Natural killer cell (primary cell): ENCODE data around the gene PARD3B. TPM values are rescaled to one million over a fixed set of nuclear protein-coding genes. Genes with fewer than 3 reads are reported as not detected.

Experiments used
- ATAC-seq, 3 donors: fragments of 150-1000 bp in 2 of 3; fragments of 200-7000 bp in 1 of 3; cut with Tn5 transposase; 1 replicate in 1 of 3; 2 replicates in 2 of 3; pipeline ENCODE4 v1.10.0; 2021; ENCODE audit warnings: mild to moderate bottlenecking in 2 of 3, moderate library complexity in 2 of 3
- DNase-seq, 2 donors: peaks; one replicate each; pipeline versions ENCODE4 v3.0.0 to v3.0.0-alpha.2; 2013 to 2021; ENCODE audit warnings: mixed read lengths in 1 of 2
- H3K27ac ChIP-seq: one replicate; pipeline ENCODE4 v1.5.1; 2013; ENCODE audit warnings: mild to moderate bottlenecking, low read length
- H3K27me3 ChIP-seq: one replicate; pipeline ENCODE4 v1.6.1; 2013; ENCODE audit warnings: low read length; ENCODE audit not compliant: control insufficient read depth, insufficient read depth
- H3K36me3 ChIP-seq: one replicate; pipeline ENCODE4 v1.6.1; 2013; ENCODE audit warnings: low read length; ENCODE audit not compliant: control insufficient read depth, insufficient read depth
- H3K4me1 ChIP-seq: one replicate; pipeline ENCODE4 v1.6.1; 2013; ENCODE audit warnings: low read length; ENCODE audit not compliant: control insufficient read depth, insufficient read depth
- H3K4me3 ChIP-seq: one replicate; pipeline ENCODE4 v1.5.1; 2013; ENCODE audit warnings: low read length
- H3K9me3 ChIP-seq: one replicate; pipeline ENCODE4 v1.6.1; 2013; ENCODE audit warnings: low read length; ENCODE audit not compliant: control insufficient read depth, insufficient read depth
- H3K27ac Mint-ChIP-seq, 2 donors: one replicate each; pipeline ENCODE4 v1.8.0; 2022; ENCODE audit warnings: mild to moderate bottlenecking in 2 of 2, mixed read lengths in 2 of 2, moderate library complexity in 1 of 2
- H3K27me3 Mint-ChIP-seq, 2 donors: one replicate each; pipeline ENCODE4 v1.8.0; 2022; ENCODE audit warnings: low read depth in 2 of 2, mixed read lengths in 2 of 2
- H3K36me3 Mint-ChIP-seq: one replicate; pipeline ENCODE4 v1.8.0; 2022; ENCODE audit warnings: mixed read lengths
- H3K4me1 Mint-ChIP-seq, 2 donors: one replicate each; pipeline ENCODE4 v1.8.0; 2022; ENCODE audit warnings: mixed read lengths in 2 of 2
- H3K4me3 Mint-ChIP-seq: one replicate; pipeline ENCODE4 v1.8.0; 2022; ENCODE audit warnings: mild to moderate bottlenecking, moderate library complexity, mixed read lengths
- H3K9me3 Mint-ChIP-seq, 2 donors: one replicate each; pipeline ENCODE4 v1.8.0; 2022; ENCODE audit warnings: mixed read lengths in 2 of 2
- whole genome bisulfite sequencing: methylation state at CpG from one replicate; pipeline ENCODE4 v1.1.7; 2013; ENCODE audit warnings: missing lambda C conversion rate; ENCODE audit not compliant: insufficient coverage; 5-methylcytosine and 5-hydroxymethylcytosine counted together
- intact Hi-C: fragments of 100-400 bp; cut with micrococcal nuclease; formaldehyde crosslinking; loops from one replicate; pipeline ENCODE4 v1.14.2; 2022
- total RNA-seq, 4 donors: library from RNA; stranded (reverse); fragments of 120-200 nt in 1 of 4; gene quantifications; one replicate each; pipeline versions ENCODE4 v1.2.3 to v1.2.4, GENCODE V29; 2013 to 2022
- TF ChIP-seq, protein P1 (sequence below): fragments of 200-600 bp; IDR thresholded peaks from one replicate; pipeline ENCODE4 v1.8.0; 2022; ENCODE audit warnings: antibody characterized with exemption

The PARD3B gene
- total RNA-seq, 3 donors from 2014 or later (not counting 1 experiment from before 2014, with no cell fraction given) = 0.13 to 0.45 TPM; not detected in 1

DNA sequence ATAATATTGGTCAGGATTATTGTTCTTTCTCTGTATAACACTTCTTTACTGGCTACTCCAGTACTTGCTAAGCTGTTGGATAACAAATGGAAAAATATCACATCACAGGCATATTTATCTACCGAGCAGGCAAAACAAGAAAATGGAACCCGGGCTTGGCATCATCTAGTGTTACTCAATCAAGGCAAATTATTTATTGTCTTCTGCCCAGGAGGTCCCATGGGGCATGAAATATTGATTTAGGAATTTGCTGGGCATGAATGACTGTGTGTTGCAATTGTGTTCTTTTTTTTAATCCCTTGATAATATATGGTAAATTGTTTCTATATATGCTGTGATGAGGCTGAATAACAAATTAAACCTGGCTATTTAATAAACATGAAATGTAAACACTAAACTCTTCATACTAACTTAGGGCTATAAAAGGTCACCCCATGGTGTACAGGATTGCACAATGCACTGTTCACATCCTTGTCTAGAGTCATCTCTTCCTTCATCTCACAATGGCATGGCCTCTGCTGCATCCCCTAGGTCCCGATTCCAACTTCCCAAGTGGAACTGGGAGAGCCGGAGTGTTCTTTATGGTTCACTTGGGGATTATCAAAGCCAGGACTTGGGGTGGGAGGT is 2.2 kb upstream of the PARD3B start:
- H3K4me3 Mint-ChIP-seq = no peak overlapping the region
- Histone ChIP-seq H3K27ac (no peak overlapping the region), H3K4me3 (no peak overlapping the region), H3K9me3 (no peaks in the 10 kb centered on the region), H3K36me3 (no peaks in the 10 kb centered on the region), H3K27me3 (peaks cover 9% of the 10 kb centered on the region), H3K4me1 (peaks cover 6% of the 10 kb centered on the region)
- intact Hi-C loops = no loop called here
- no peaks in the 10 kb centered on the region for H3K9me3 Mint-ChIP-seq
- peaks cover 19 to 29% of the 10 kb centered on the region in 2 donors for H3K27me3 Mint-ChIP-seq
- H3K4me1 Mint-ChIP-seq = peaks cover 5 to 10% of the 10 kb centered on the region in 2 donors
- no peak overlapping the region for H3K27ac Mint-ChIP-seq
- TF ChIP-seq, protein P1, sequence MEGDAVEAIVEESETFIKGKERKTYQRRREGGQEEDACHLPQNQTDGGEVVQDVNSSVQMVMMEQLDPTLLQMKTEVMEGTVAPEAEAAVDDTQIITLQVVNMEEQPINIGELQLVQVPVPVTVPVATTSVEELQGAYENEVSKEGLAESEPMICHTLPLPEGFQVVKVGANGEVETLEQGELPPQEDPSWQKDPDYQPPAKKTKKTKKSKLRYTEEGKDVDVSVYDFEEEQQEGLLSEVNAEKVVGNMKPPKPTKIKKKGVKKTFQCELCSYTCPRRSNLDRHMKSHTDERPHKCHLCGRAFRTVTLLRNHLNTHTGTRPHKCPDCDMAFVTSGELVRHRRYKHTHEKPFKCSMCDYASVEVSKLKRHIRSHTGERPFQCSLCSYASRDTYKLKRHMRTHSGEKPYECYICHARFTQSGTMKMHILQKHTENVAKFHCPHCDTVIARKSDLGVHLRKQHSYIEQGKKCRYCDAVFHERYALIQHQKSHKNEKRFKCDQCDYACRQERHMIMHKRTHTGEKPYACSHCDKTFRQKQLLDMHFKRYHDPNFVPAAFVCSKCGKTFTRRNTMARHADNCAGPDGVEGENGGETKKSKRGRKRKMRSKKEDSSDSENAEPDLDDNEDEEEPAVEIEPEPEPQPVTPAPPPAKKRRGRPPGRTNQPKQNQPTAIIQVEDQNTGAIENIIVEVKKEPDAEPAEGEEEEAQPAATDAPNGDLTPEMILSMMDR = no peak
- no peaks in the 10 kb centered on the region for H3K36me3 Mint-ChIP-seq
- no peak for DNase-seq
- WGBS = 97% methylated on average over 4 of the region's 4 CpGs
- no peak for ATAC-seq

DNA sequence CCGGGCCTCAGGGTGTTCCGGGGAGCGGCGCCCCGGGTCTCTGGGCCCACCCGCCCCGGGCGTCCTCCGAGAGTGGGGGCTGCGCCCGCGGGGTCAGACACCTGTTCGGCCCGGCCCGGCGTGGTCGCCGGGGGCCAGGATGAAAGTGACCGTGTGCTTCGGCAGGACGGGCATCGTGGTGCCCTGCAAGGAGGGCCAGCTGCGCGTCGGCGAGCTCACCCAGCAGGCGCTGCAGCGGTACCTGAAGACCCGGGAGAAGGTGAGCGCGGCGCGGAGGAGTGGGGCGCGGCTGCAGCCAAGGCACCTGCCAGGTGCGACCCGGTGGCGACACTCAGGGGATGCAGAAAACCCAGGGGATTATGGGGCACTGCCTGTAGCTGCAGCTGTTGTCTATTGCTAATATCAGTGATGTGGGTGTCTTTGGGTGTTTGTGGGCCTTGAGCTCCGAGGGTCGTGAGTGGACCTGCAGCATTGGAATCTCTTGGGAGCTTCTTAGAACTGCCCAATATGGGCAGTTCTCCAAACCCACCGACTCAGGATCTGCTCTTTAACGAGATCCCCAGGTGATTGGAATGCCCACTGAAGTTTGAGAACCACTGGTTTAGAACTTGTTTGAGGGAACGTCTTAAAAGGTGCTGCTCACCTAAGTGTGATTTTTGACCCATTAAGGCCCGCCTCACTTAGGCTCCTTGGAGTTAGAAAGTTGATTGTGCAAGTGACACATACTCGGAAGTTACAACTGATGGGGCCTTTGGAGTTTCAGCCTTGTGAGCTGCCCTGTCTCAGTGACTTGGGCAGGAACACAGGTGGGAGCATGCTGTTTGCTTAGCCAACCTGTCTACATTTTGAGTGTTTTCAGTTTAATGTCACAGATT is 823 bp downstream of the PARD3B start:
- Mint-ChIP-seq H3K4me3 (peak overlapping the region; percentile 81), H3K36me3 (no peaks in the 10 kb centered on the region), H3K9me3 (no peaks in the 10 kb centered on the region), H3K27me3 (peaks cover 19 to 37% of the 10 kb centered on the region in 2 donors), H3K27ac (no peak overlapping the region), H3K4me1 (peaks cover 5 to 10% of the 10 kb centered on the region in 2 donors)
- no peaks in the 10 kb centered on the region for H3K36me3 ChIP-seq
- H3K9me3 ChIP-seq = no peaks in the 10 kb centered on the region
- H3K27ac ChIP-seq = no peak overlapping the region
- peak in 1 of 2 donors; percentile 5 for DNase-seq
- peaks cover 6% of the 10 kb centered on the region for H3K4me1 ChIP-seq
- ATAC-seq = peak in 1 of 3 donors; percentile 22
- TF ChIP-seq, protein P1 = no peak
- peaks cover 7% of the 10 kb centered on the region for H3K27me3 ChIP-seq
- intact Hi-C loops = no loop called here
- 9% methylated on average over 45 of the region's 45 CpGs for WGBS
- H3K4me3 ChIP-seq = no peak overlapping the region

DNA sequence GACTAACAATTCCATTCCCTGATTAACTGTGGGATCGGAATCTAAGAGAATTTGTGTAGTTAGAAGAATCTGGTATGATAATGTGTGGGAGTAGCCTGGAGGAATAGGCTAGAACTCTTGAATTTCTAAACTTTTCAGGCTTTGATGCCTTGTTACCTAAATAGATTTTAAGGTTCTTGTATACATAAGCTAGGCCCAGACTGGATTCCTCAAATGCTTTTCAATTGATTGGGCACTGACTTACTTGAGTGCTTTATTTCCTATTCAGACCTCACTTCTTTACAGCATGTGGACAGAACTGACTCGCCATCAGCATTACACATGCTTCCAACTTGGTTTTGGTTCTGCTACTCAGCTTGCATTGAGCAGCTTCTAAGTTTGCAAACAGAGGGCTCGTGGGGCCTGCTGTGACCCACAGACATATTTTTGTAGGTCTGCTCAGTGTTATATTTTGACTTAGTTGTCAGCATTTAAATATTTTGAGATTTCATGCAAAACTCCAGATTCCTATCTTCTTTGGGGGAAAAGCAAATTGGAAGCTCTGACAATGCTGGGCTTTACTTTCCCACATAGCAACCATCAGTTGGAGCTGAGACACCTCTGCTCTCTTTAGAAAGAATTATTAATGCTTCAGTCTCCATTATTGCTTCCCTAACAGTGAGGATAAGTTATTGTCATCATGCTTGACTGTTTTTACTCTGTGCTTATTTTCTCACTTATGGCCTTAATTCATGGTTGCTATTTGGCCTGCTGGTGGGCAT is 5.7 kb downstream of the PARD3B start:
- H3K9me3 Mint-ChIP-seq = no peaks in the 10 kb centered on the region
- no peaks in the 10 kb centered on the region for H3K9me3 ChIP-seq
- no peak overlapping the region for H3K27ac Mint-ChIP-seq
- intact Hi-C loops = no loop called here
- no peak overlapping the region for H3K4me3 ChIP-seq
- H3K27ac ChIP-seq = no peak overlapping the region
- DNase-seq (no peak), ATAC-seq (no peak)
- no peak overlapping the region for H3K4me3 Mint-ChIP-seq
- peaks cover 5 to 8% of the 10 kb centered on the region in 2 donors for H3K27me3 Mint-ChIP-seq
- no peaks in the 10 kb centered on the region for H3K36me3 ChIP-seq
- no peaks in the 10 kb centered on the region for H3K36me3 Mint-ChIP-seq
- 80% methylated on average over 3 of the region's 3 CpGs for WGBS
- no peaks in the 10 kb centered on the region for H3K27me3 ChIP-seq
- H3K4me1 Mint-ChIP-seq = peaks cover 0 to 4% of the 10 kb centered on the region in 2 donors
- TF ChIP-seq, protein P1 = no peak
- H3K4me1 ChIP-seq = no peaks in the 10 kb centered on the region
